Iris pigment epithelial cell (primary cell): ENCODE results near the gene MYO6.

Experiments used
- DNase-seq: peaks from one replicate; pipeline ENCODE4 v3.0.0-alpha.2; 2011; ENCODE audit warnings: low read depth

Gene MYO6

DNA sequence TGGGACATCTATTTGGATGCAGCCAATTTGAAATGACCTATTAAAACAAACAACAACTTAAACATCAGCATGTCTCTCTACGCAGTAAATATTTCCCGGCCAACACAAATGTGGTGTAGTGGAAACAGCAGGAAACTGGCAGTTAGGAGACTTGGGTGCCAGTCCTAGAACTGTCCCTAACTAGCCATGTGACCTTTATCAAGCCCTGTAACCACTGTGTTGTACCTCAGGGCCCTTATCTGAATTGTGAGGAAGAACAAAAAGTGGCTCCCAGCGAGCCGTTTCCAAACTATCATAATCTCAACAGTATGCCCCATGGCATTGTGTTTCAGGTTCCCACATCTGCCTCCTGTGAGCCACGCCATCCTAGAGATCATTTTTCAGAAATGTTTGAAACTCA, 198.9 kb downstream of the MYO6 start:
- DNase-seq = no peak

DNA sequence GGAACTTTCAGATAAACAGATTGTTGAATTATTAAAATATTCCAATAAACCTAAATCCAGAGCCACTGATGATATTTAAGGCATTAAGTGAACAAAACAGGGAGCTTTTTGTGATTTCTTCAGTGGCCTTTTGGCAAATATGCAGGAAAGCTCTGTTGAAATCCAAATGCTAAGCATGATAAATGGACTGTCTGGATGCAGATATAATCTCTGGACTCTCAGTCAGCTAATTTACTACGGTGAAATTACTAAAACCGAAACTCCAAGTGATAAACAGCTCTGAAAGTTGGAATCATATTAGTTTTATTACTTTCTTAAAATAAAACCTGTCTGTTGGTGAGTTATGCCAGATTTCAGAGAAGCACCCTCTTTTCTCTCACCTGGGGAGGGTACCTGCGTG, 203.1 kb downstream of the MYO6 start:
- DNase-seq = no peak

DNA sequence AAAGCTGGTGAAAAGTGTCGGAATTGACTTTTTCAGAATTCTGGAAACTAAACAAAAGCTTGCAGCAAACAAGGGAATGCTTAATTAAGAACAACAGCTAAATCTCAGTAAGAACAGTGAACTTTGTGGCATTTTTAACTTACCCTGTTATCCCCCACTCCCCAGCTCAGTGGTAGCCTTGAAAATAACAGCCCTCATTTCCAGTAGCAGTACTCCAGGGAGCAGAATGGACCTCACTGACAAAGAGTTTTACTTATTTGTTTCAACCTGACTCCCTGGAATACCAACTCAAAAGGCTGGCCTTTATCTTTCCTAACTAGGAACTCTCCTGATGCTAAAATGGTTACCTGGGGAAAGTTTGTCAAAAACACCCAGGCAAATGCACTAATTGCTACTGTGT, 214.5 kb downstream of the MYO6 start:
- DNase-seq = no peak

DNA sequence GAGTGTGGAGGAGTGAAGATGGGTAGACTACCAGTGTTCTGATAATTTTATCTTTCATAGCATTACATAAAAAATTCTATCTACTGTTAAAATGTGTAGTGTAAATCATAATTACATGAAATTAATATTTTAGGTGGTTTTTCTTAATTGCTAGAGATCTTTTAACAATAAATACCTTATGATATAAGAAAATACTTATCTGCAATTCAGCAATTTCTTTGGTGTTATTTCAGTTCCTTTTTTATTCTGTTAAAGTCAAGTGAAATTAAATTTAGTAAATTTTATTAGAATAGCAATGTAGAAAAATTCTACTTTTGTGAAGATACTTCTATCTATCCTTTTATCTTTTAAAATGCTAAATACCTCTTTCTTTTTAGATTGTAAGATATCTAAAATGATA, 219.1 kb downstream of the MYO6 start:
- DNase-seq = no peak
